GM21528 (cell line): ENCODE measurements around the gene HELZ.

ENCODE experiments used
- ATAC-seq: cut with Tn5 transposase; IDR thresholded peaks from one replicate; pipeline ENCODE4 v1.9.1; 2021; ENCODE audit warnings: mild to moderate bottlenecking, moderate library complexity; ENCODE audit not compliant: unreplicated experiment, low FRiP score

HELZ gene

DNA sequence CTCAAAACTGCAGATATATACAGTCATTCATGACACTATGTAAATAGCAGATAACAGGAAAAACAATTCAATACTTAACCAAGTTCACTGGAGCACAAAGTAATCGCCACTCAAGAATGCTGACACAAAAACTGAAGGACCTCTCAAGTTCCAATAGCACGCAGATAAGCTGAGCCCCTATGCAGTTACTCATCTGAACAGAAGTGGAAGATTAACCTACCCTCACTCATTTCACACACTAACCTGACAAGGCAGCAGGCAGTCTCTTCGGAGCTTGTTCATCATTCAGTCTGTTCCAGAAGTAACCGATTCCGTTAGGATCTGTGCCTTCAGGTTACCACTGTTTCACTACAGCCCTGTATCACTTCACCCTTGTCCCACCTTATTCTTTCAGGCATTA, 6.0 kb downstream of the HELZ start:
- ATAC-seq = no peak

GRCh38 chr17:67232441-67232840, 12.6 kb downstream of the HELZ start:
- ATAC-seq = no peak

GRCh38 chr17:67229109-67229955, 15.7 kb downstream of the HELZ start:
- ATAC-seq = no peak

- no peak for ATAC-seq
Observed at GRCh38 chr17:67227488-67227887, 17.5 kb downstream of the HELZ start.

DNA sequence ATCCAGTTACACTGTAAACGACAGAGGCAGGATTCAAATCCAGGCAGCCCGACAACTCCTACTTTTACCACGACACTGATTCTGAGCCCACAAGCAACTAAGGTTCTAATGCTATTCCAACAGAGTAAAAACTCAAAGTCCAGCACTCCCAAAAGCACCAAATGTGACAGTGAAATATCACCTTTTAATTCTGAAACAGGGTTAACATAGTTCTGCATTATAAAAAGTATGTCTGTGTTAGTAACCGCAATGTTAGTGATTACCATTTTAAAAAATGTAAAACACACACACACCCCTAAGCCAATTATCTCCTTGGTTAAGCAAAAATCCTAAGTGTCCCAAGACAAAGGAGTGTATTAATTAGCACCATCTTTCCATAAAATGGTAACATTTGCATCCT, 19.7 kb downstream of the HELZ start:
- no peak for ATAC-seq

GRCh38 chr17:67224736-67225135, 20.3 kb downstream of the HELZ start:
- no peak for ATAC-seq

DNA sequence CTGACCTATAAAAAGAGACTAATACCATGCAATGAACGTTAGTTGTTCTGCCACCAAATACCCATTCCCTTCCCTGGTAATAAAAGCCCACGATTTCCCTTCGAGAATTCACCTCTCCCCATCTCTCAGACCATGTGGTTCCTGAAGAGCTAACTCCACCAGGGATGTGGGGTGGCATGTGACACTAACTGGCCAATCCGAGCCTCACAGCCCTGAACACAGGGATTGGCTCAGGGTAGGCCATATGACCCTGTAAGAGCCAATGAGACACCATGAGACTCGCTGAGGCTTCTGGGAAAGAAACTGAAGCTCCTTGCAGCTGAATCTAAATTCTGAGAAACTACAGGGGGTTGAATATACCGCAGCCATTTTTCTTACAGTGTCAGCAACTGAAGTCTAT, 21.1 kb downstream of the HELZ start:
- ATAC-seq = no peak

DNA sequence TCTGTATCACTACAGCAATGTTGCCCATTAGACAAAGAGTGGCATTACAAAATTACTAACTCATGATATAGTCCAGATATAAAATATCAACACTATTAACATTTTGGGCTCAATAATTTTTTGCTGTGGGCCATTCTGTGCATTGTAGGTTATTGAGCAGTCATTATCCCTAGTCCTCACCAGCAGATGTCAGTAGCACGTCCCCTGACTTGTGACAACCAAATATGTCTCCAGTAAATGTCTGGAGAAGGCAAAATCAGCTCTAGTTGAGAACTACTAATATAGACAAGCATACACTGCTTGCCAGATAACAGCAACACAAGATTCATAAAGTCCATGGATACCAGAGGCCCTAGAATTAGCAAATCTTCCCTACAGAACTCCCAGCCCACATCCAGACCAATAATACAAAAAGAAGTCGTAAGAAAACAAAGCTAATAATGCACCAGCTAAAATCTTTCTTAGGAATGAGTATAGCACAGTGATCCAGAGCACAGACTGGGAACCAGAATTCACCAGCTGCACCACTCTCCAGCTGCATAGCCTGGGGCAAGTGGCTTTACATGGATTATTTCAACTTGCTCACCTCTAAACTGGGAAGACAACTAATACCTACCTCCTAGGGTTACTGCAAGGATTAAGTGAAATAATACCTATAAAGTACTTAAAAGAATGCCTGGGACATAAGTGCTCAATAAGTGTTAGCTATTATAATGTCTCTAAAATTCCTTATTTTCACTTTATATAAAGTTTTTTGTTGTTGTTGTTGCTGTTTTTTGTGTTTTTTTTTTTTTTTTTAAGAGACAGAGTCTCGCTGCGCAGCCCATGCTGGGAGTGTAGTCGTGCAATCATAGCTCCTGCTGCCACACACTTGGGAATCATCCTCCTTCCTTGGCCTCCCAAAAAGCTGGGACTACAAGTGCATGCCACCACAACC, 23.7 kb downstream of the HELZ start:
- no peak for ATAC-seq

- ATAC-seq = no peak
Observed at GRCh38 chr17:67218385-67218950, 26.5 kb downstream of the HELZ start.

- ATAC-seq = no peak
Observed at GRCh38 chr17:67217446-67217845, 27.6 kb downstream of the HELZ start.

DNA sequence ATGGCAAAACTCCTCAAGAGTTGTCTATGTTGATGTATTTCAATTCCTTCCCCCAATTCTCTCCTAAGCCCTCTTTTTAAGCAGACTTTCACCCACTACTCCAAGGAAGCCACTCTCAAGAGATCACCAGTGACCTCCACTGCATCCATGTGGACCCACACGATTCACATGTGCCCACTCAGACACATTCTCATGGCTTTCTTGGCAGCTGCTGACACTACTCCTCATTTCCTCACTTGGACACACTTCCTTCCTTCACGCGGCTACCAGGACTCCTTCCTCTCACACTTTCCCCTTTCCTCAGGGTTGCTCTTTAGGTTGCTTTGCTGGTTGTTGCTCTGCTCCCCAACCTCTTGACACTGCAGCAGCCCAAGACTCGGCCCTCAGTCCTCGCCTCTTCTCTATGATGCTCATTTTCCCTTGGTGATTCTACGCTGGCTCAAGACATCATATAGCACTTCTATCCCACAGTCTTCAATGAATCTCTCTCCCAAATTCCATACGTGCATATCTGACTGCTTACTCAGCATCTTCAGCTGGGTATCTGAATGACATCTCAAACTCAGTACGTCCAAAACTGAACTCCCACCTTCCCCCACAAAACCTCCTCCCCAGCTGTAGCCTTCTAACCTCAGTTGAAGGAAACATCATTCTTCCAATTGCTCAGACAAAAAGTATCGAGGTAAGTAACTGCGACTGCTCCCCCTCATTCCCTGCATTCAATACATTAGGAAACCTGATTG, 28.2 kb downstream of the HELZ start:
- ATAC-seq = no peak

DNA sequence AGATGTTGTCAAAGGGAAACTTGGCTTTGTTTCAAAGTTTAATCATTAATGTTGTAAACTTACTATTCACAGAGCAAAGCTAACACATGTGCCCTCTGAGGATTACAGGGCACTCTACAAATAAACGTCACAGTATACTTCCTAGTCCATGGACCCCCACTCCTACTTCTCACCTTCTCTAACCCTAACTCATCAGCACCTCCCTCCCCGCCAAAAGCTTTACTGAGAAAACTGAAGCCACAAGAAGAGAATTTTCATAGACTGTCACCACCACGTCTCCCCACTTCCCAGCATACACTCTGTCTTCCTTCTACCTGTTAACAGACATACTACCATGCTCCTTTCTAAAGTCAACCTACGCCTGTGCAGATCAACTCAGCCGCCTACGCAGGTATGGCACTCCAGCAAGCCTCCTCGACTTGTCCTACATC, 29.0 kb downstream of the HELZ start:
- no peak for ATAC-seq

GRCh38 chr17:67212714-67213417, 32.1 kb downstream of the HELZ start:
- no peak for ATAC-seq

GRCh38 chr17:67212231-67212630, 32.8 kb downstream of the HELZ start:
- ATAC-seq = no peak

- ATAC-seq = no peak
Observed at GRCh38 chr17:67211742-67212141, 33.3 kb downstream of the HELZ start.

- ATAC-seq = no peak
Observed at GRCh38 chr17:67210915-67211314, 34.1 kb downstream of the HELZ start.

- no peak for ATAC-seq
Observed at GRCh38 chr17:67208232-67208631, 36.8 kb downstream of the HELZ start.

GRCh38 chr17:67203818-67204217, 41.2 kb downstream of the HELZ start:
- no peak for ATAC-seq

- no peak for ATAC-seq
Observed at GRCh38 chr17:67202503-67202902, 42.5 kb downstream of the HELZ start.
